ENCODE data around the gene GJC1. TPM values are rescaled to one million over a fixed set of nuclear protein-coding genes. Genes with fewer than 3 reads are reported as not detected.

Gene GJC1
- total and polyA plus RNA-seq, 2 donors (not counting 3 experiments of a cell fraction or from before 2014, with no cell fraction given) = 13.8 to 39.7 TPM

DNA sequence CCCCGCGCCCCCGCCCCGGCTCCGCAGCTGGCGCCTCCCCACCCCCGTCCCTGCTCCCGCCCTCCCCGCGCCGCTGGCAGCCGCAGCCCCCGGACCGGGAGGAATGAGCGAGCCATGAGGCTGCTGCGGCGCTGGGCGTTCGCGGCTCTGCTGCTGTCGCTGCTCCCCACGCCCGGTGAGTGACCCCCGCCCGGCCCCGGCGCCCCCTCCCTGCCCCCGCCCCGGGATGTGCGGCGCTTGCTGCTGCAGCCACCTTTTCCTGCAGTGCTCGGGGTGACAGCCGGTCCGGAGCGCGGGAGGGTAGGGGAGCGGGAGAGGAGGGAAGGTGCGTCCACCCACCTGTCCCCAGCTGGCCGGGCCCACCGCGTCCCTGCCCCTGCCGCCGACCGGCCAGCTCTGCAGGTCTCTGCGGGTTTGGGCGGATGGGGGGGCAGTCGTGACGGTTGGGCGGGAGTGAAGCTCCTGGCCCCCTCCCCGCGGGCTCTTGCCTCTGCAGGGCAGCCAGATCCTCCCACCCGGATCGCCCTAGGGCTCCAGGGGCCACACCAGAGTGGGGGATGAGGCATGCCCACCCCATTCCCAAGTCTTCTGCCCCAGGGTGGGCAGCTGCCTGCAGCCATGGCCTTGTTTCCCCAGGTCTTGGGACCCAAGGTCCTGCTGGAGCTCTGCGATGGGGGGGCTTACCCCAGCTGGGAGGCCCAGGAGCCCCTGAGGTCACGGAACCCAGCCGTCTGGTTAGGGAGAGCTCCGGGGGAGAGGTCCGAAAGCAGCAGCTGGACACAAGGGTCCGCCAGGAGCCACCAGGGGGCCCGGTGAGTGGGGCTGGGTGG, 70.8 kb downstream of the GJC1 start:
- H3K9me1 ChIP-seq (replicated peaks; ENCODE audit: control insufficient read depth, extremely low read depth, insufficient read depth, low read length) = no peaks in the 10 kb centered on the region
- H3K27ac ChIP-seq (ENCODE audit: insufficient read depth, low read depth, low read length) = no peak overlapping the region
- POLR2A ChIA-PET = no interaction called here
- DNase-seq (ENCODE audit: low read depth, low spot score) = no peak
- H2AFZ ChIP-seq (ENCODE audit: low read depth, low read length) = peak overlapping the region; percentile 51
- H3K4me3 ChIP-seq (replicated peaks in 1 of 3; ENCODE audit: insufficient read depth in 1 of 3, low read depth in 1 of 3, low read length in 3 of 3) = peak overlapping the region in 1 of 3 experiments; percentile 28
- H3K9me3 ChIP-seq (replicated peaks; ENCODE audit: control insufficient read depth, insufficient read depth, low read length) = no peaks in the 10 kb centered on the region
- H3K4me1 ChIP-seq (ENCODE audit: control insufficient read depth, extremely low read depth, insufficient read depth, low read length) = peaks cover 5% of the 10 kb centered on the region
- BruUV-seq (replicated peaks) = no TSS peak
- H4K20me1 ChIP-seq (replicated peaks; ENCODE audit: control insufficient read depth, extremely low read depth, insufficient read depth, low read length) = no peaks in the 10 kb centered on the region
- no peak for FAIRE-seq
- no peaks in the 10 kb centered on the region for H3K79me2 ChIP-seq (ENCODE audit: control insufficient read depth, insufficient read depth, low read length)
- dilution Hi-C loops (cut with MboI; ENCODE audit: extremely low pct_ligation_motif_present, low sequenced_read_pairs) = loop anchor here (25.0 kb wide), 1 partner anchor 103 kb away; no protein-coding TSS in a partner anchor
- no peak for TF ChIP-seq FOS (IDR thresholded peaks at IDR 0.05; ENCODE audit: borderline replicate concordance, insufficient read depth, low read length)
- TF ChIP-seq CTCF (IDR thresholded peaks at IDR 0.05; ENCODE audit: extremely low read depth in 1 of 2, insufficient read depth in 1 of 2, low read depth in 1 of 2, low read length in 2 of 2) = peak in 1 of 2 donors; percentile 37
- no peaks in the 10 kb centered on the region for H3K27me3 ChIP-seq (ENCODE audit: control insufficient read depth in 2 of 2, insufficient read depth in 2 of 2, low read length in 2 of 2)
- H3K4me2 ChIP-seq (ENCODE audit: insufficient read depth, low read length) = no peak overlapping the region
- no peaks in the 10 kb centered on the region for H3K36me3 ChIP-seq (ENCODE audit: control insufficient read depth in 2 of 2, extremely low read depth in 1 of 2, insufficient read depth in 2 of 2, low read length in 2 of 2)
- CTCF ChIA-PET = interaction anchor here (0.6 to 1.8 kb wide), 5 partner anchors 17 to 263 kb away, joined by 3 to 9 read pairs (median 4); no protein-coding TSS in a partner anchor
- H3K9ac ChIP-seq (replicated peaks; ENCODE audit: extremely low read depth, insufficient read depth, low read length) = no peak overlapping the region
- intact Hi-C loops (cut with micrococcal nuclease) = no loop called here
